Keratinocyte (primary cell): Measurements from ENCODE around the gene CAP2.

Experiments
- CTCF ChIP-seq, 3 experiments: IDR thresholded peaks in 1 of 3; conservative IDR thresholded peaks in 1 of 3; optimal IDR thresholded peaks in 1 of 3; 2 replicates in 2 of 3; 3 replicates in 1 of 3; pipeline versions ENCODE3 to v1.5.1; 2011; ENCODE audit warnings: low read length in 3 of 3, mild to moderate bottlenecking in 3 of 3, moderate library complexity in 2 of 3, control low read depth in 1 of 3, inconsistent platforms in 1 of 3; ENCODE audit not compliant: insufficient read depth in 2 of 3; ENCODE audit errors: extremely low read depth in 1 of 3
- EZH2 ChIP-seq: IDR thresholded peaks from one replicate; pipeline ENCODE4 v1.6.1; 2012; ENCODE audit warnings: inconsistent platforms, mild to moderate bottlenecking, low read length, moderate library complexity

DNA sequence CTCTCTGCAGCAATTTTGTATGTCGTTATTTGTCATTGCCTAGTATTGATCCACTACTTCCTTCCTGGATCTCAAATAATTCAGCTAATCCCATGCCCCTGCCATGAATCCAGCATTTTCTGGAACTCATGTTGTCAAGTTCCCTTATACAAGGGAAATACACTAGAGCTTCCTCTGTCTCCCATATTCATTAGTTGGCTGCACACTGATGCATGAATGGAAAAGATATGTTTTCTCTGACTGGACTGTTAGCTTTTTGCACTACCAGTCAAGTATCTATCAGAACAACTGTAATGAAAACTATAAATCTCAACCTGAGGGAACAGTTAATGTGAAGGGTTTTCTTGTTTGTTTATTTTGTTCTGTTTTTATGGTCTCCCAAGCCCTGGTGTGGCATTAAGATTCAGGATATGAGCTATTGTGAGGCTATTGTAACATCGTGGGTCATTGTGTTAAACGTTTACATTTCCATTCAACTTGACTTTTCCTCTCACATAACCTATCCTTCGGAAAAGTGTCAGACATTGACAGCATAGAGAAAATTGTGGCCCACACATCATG lies 104.2 kb downstream of the CAP2 start:
- TF ChIP-seq CTCF (optimal IDR thresholded peaks at IDR 0.05 in 1 of 3, IDR thresholded peaks at IDR 0.05 in 1 of 3, conservative IDR thresholded peaks at IDR 0.05 in 1 of 3; ENCODE audit: extremely low read depth in 1 of 3, insufficient read depth in 2 of 3, low read length in 3 of 3): no peak
- no peak for TF ChIP-seq EZH2
